Stomach (tissue), 4 donors: ENCODE measurements around the gene SH3BGRL2.

Source experiments
- EP300 ChIP-seq: sonication (generic); formaldehyde crosslinking; IDR thresholded peaks from one replicate; pipeline ENCODE4 v1.6.1; 2017; ENCODE audit warnings: antibody characterized with exemption
- POLR2A ChIP-seq, 4 donors: fragments of 450-650 bp; IDR thresholded peaks; one replicate each; pipeline ENCODE4 v1.6.1; 2016; ENCODE audit warnings: antibody characterized with exemption in 4 of 4, control low read depth in 2 of 4, mild to moderate bottlenecking in 1 of 4, moderate library complexity in 1 of 4
- POLR2AphosphoS5 ChIP-seq, 3 donors: sonication (generic); formaldehyde crosslinking; IDR thresholded peaks; one replicate each; pipeline ENCODE4 v1.6.1; 2016; ENCODE audit warnings: antibody characterized with exemption in 3 of 3
- TF ChIP-seq, protein P1 (sequence below), 7 experiments: fragments of 450-650 bp in 4 of 7; fragments of 200-600 bp in 3 of 7; sonication (generic) in 3 of 7; IDR thresholded peaks; one replicate each; pipeline ENCODE4 v1.5.1; 2016 to 2019; ENCODE audit warnings: antibody characterized with exemption in 7 of 7, control low read depth in 2 of 7, mild to moderate bottlenecking in 1 of 7

DNA sequence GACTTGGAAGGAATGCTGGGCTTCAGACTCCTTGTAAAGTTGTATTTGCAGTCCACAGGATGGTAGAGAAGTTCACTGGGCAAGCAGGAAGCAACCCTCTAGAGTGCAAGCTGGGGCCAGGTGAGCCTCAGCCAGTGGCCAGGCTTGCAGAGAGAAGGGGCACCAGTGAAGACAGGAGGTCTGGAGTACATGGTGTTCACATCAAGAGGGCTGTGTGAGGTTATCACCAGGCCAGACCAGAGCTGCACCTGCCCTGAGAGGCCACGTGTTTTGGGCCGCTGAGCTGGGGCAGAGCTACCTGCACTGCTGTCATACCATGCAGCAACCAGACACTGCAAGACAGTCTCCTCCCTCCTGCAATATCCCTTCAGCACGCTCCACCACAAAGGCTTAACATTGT lies 79.0 kb downstream of the SH3BGRL2 start:
- TF ChIP-seq POLR2AphosphoS5 (IDR thresholded peaks at IDR 0.05) (no peak), POLR2A (IDR thresholded peaks at IDR 0.05) (no peak), EP300 (no peak)
- TF ChIP-seq, protein P1, sequence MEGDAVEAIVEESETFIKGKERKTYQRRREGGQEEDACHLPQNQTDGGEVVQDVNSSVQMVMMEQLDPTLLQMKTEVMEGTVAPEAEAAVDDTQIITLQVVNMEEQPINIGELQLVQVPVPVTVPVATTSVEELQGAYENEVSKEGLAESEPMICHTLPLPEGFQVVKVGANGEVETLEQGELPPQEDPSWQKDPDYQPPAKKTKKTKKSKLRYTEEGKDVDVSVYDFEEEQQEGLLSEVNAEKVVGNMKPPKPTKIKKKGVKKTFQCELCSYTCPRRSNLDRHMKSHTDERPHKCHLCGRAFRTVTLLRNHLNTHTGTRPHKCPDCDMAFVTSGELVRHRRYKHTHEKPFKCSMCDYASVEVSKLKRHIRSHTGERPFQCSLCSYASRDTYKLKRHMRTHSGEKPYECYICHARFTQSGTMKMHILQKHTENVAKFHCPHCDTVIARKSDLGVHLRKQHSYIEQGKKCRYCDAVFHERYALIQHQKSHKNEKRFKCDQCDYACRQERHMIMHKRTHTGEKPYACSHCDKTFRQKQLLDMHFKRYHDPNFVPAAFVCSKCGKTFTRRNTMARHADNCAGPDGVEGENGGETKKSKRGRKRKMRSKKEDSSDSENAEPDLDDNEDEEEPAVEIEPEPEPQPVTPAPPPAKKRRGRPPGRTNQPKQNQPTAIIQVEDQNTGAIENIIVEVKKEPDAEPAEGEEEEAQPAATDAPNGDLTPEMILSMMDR (IDR thresholded peaks at IDR 0.05): no peak
